ENCODE data around the gene SCUBE1.

DNA sequence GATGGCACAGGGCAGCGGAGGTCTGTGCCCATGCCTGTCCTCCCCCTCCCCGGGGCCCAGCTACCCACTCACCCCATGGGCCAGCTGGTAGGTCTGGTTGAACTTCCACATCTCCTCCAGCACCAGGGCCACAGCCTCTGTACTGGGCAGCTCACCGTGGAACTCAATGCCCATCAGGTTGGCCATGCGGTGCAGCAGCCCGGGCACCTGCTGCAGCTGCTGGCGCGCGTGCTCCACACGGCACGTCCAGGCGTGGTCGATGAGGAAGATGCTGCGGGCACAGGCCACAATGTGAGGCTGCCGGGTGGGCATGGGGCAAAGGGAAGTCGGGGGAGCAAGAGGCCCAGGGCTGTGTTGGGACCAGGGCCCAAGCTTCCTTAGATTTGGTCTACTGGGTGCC is 162.5 kb downstream of the SCUBE1 start:
- no peak for TF ChIP-seq POLR2A (IDR thresholded peaks at IDR 0.05)
- TF ChIP-seq, protein P1, sequence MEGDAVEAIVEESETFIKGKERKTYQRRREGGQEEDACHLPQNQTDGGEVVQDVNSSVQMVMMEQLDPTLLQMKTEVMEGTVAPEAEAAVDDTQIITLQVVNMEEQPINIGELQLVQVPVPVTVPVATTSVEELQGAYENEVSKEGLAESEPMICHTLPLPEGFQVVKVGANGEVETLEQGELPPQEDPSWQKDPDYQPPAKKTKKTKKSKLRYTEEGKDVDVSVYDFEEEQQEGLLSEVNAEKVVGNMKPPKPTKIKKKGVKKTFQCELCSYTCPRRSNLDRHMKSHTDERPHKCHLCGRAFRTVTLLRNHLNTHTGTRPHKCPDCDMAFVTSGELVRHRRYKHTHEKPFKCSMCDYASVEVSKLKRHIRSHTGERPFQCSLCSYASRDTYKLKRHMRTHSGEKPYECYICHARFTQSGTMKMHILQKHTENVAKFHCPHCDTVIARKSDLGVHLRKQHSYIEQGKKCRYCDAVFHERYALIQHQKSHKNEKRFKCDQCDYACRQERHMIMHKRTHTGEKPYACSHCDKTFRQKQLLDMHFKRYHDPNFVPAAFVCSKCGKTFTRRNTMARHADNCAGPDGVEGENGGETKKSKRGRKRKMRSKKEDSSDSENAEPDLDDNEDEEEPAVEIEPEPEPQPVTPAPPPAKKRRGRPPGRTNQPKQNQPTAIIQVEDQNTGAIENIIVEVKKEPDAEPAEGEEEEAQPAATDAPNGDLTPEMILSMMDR (IDR thresholded peaks at IDR 0.05): no peak

Measured in esophagus squamous epithelium (tissue), 4 donors.